ENCODE data around the gene SYNJ2.
"Not testable (repeated sequence)": the region's sequence is repeated elsewhere in the genome, so short reads cannot be mapped to it uniquely, and the experiment has no call there.

SYNJ2 gene

GRCh38 chr6:157959451-157960227 is 22.0 kb upstream of the SYNJ2 start:
- DNase-seq, result no peak

- no peak for DNase-seq
Measured at GRCh38 chr6:157961153-157961831, 20.4 kb upstream of the SYNJ2 start.

GRCh38 chr6:157961832-157962575 is 19.7 kb upstream of the SYNJ2 start:
- no peak for DNase-seq

GRCh38 chr6:157962601-157963302 is 18.9 kb upstream of the SYNJ2 start:
- DNase-seq, result no peak

GRCh38 chr6:157964100-157964499 is 17.6 kb upstream of the SYNJ2 start:
- no peak for DNase-seq

DNA sequence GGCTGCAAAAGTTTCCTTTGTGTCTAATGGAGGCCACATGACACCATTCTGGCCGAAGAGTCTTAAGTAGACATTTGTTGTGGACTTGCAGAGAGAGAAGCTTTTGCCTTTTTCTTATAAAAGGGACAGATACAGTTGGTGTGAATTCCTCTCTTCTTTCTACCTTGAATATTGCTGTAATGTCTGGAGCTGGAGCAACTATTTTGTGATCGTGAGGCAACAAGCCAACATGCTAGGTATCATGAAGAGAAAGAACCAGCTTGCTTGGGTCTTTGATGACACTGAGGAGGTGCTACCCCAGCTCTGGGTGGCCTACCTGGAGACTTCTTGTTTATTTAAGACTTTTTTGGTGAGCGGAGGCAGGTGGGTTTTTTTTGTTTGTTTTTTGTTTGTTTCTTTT is 16.3 kb upstream of the SYNJ2 start:
- DNase-seq, result no peak

DNA sequence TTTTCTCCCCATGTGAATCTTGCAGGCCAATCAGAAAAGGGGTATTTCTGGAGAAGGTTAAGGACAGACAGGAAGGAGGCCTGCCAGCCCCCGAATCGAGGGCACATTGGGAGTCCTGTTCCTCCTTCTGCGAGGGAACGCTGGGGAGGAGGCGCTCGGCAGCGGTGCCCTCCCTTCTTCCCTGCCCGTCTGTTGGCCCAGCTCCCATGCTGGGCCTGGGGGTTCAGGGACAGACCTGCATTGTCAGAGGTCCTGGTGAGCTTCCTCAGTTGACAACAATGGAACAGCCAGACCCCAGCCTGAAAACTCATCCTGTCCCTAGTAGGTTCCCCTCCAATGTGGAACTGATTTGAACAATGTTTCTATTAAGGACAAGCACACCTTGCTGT is 15.1 kb upstream of the SYNJ2 start:
- no peak for DNase-seq

DNA sequence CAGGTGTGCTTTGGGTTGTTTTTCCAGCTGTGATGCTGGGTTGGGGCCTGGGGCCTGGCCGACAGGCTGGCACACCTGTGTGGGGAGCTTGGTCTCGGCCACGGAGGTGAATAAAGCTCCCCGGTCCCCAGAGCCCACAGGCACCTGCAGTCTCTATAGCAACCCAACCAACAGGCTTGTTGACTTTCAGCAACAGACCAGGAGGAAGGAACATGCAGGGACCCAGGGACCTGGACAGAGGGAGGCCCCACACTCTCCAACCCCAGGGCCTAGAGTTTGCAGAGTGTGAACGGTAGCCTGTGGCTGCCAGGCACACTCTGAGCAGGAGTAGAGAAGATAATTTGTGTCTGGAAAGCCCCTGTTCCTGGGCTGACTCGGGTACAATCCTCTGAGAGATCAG is 14.6 kb upstream of the SYNJ2 start:
- no peak for DNase-seq

DNA sequence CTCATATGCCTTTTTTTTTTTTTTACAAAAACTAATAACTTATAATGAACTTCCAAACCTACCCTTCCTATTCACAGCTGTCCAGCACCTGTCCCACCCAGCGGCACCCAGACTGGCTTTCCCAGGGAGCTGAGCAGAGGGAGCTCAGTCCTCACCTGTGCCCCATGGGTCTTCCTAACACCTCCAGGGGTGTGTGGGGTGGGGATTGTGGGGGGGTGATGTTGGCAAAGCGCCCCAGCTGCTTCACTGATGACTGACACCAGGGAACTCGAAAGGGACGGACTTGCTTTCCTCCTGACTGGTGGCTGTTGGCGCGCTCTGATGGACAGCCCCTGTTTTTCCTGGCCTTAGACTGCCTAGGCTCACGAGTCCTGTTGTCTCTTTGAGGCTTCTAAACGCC is 14.2 kb upstream of the SYNJ2 start:
- DNase-seq, result no peak

DNA sequence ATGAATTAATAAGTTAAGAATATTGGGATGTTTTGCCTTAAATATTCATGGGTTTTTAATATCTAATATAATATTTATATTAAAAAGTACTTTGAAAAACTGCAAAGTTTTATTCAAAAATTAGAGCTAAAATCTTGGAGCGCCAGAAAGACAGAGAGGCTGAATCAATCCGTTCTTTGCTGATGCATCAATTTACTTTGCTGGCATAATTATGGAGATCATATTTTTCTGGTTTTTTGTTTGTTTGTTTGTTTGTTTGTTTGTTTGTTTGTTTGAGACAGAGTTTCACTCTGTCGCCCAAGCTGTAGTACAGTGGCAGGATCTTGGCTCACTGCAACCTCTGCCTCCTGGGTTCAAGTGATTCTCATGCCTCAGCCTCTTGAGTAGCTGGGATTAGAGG is 9.5 kb upstream of the SYNJ2 start:
- not testable (repeated sequence) for DNase-seq

- DNase-seq, result peak in 1 of 2 experiments; percentile 22
Measured at GRCh38 chr6:157974341-157974894, 7.2 kb upstream of the SYNJ2 start.

DNA sequence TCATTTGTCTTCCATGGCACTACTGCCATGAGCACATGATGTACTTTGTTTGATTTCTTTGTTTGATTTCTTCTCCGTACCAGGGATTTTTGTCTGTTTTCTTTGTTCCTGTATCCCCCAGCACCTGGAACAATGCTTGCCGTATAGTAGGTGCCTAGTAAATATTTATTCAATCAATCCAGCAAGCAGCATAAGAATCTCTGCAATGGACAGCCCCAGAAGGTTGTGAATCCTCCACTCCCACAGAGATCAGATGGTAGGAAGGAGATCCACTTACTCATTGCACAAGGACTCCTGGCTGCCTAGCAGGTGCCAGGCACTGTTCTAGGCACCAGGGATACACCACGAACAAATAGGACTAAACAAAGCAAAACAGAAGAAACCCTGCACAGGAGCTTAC is 6.7 kb upstream of the SYNJ2 start:
- DNase-seq, result no peak

GRCh38 chr6:157975456-157975855 is 6.2 kb upstream of the SYNJ2 start:
- no peak for DNase-seq

DNA sequence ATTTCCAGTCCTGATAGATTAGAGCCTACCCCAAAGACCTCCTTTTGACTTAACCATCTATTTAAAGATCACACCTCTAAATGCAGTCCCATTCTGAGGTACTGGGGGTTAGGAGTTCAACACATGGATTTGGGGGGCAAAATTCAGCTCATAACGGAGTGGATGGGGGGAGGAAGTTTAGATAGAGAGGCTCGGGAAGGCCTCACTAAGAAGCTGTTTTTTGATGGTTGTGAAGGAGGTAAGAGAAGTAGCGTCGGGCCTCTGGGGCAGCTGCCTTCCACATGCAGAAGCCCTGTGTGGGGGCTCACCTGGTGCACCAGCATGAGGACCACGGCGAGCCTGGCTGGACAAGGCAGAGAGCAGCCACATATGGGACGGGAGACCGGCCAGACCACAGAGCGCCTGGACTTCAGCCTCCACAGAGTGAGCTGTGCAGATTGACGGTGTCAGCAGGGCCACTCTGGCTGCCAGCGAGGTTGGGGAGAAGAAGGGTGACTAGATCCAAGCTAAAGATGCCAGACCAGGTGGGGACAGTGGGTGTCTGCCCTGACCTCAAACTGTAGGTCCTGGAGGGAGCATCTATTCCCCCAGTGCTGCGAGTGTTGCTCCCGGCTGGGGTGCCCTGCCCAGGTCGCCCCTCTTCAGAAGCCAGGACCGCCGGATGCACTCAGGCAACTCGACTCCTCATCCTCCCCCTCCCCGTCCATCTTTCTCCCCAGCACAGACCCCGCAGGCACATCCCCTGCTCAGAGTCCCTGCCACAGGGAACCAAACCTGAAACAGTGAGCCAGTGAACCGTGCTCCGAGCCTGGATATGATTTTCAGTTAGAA is 5.1 kb upstream of the SYNJ2 start:
- DNase-seq, result no peak

DNA sequence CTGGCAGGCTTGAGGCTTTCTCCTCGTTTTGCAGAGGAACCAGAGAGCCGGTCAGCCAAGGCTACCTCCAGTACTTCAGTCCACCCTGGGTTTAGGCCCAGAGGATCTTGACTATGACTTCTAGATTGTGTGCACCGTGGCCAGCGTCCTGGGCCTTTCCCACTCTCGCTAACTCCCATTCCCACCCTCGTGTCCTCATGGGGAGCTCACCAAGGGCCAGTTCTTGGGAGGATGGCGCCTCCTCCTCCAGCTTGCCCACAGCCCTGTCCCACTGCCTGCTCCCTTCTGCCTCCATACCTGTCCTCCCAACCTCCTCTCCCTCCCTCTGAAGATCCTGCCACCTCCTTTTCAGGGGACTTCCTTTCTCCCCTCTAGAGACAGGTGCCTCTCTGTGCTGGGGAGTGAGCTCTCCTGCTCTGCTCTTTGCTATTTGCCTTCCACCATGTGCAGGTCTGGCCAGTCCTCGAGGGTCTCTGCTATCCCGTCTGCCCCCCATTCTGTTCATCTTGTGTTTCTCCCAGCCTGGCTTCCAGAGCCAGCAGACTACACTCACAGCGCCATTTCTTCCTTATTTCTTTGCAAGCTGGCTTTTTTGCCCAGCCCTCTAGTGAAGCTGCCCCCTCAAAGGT is 4.4 kb upstream of the SYNJ2 start:
- no peak for DNase-seq

DNA sequence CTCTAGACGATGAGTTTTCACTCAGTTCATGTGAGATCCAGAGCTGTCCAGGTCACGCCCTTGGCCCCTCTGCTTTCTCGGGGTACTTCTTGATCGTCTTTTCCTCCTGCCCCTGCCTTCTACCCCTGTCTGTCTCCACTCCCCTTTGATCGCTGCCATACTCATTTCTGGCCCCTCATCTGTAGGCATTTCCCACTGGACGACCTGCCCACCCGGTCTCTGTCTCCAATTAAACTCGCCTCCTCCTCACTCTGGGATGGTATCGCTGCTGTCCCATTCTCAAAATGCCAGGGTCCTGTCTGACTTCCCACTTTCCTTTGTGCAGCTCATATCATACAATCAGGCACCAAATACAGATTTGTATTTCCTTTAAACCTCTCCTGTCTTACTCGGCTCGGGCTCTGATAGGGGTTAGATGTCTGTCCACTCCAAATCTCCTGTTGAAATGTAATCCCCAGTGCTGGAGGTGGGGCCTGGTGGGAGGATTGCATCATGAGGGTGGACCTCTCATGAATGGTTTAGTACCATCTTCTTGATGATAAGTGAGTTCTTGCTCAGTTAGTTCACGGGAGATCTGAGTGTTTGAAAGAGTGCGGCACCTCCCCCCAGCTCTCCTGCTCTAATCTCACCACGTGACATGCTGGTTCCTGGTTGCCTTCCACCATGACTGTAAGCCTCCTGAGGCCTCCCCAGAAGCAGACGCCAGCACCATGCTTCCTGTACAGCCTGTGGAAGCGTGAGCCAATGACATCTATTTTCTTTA is 3.5 kb upstream of the SYNJ2 start:
- no peak for DNase-seq

DNA sequence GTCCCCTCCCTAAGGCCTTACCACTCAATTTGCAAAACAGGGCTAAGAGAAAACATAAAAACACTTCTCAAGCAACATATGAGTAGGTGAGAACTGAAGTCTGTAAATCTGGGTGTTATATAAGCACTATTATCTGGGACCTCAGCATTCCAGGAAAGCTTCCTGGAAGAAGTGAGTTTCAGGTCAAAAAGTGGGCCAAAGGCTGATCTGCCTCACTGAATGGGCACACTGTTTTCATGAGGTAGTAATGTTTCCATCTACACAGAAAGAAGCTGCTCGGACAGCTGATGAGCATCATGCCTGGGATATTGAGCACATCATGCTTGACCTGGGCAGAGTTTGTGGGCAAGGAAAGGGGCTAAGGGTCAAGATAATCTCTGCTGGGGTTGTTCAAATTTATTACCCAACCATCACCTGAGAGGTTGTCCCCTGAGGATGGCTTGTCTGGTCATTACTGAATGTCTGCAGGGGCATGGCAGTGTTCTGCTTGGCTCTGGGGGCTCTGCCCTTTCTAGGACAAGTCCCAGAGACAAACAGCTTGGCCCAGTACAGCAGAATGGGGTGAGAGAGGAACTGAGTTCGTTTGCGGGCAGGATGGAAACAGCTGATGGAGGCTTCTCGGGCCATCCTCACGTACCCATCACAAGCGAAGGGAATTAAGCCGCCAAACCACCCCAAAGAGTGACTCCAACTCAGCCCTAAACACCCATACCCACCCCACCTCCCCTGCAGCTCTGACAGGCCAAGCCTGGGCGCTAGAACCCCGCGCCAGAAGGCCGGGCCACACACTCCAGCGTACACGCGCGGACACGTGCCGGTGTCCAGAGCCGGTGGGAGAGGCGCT is 1.2 kb upstream of the SYNJ2 start:
- DNase-seq, result no peak

GRCh38 chr6:157981132-157981394 is 600 bp upstream of the SYNJ2 start:
- DNase-seq, result no peak

DNA sequence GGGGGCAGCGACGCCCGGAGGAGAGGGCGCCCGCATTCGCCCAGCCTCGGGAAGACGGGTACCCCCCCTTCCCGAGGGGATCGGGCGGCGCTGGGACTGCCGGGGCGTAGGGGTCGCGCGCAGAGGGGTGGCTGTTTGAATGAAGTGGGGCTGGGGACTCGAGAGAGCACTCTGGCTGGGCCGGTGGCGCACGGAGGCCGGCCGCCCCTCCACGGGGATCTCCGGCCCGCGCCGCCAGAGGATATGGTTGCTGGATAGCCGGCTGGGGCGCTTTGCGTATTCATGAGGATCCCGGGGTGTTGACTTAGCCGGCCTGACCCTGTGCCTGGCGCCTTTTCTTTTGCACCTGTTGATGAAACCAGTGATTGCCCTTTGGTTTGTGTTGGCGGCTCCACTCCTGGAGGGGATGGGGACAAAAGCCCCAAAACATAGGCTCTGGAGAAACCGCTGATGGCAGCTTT is 469 bp downstream of the SYNJ2 start:
- peak in 1 of 2 experiments; percentile 9 for DNase-seq

Data from SW 1271 (cell line).